Thoracic aorta (tissue), 2 donors: Measurements from ENCODE around the gene KRTAP9-6. TPM values are rescaled to one million over a fixed set of nuclear protein-coding genes. Genes with fewer than 3 reads are reported as not detected.

Experiments used
- ATAC-seq: fragments of 150-250 bp; one replicate; pipeline ENCODE4 v1.8.0; 2017; ENCODE audit warnings: low read depth; ENCODE audit not compliant: insufficient number of reproducible peaks, low FRiP score
- DNase-seq: peaks from one replicate; pipeline ENCODE4 v3.0.0-alpha.2; 2020; ENCODE audit warnings: low spot score
- H3K27ac ChIP-seq, 2 donors: fragments of 200-600 bp; sonication (generic); 1 replicate in 1 of 2; 2 replicates in 1 of 2; pipeline ENCODE4 v1.5.1; 2016; ENCODE audit warnings: mild to moderate bottlenecking in 2 of 2, moderate library complexity in 2 of 2
- H3K27me3 ChIP-seq: fragments of 200-600 bp; sonication (generic); replicated peaks from 2 replicates; pipeline ENCODE4 v1.6.0; 2016; ENCODE audit warnings: mild to moderate bottlenecking; ENCODE audit not compliant: insufficient read depth
- H3K36me3 ChIP-seq: fragments of 200-600 bp; sonication (generic); one replicate; pipeline ENCODE4 v1.5.1; 2016
- H3K4me1 ChIP-seq, 2 donors: fragments of 200-600 bp; sonication (generic); 1 replicate in 1 of 2; 2 replicates in 1 of 2; pipeline versions ENCODE4 v1.5.1 to v1.6.0; 2016; ENCODE audit warnings: low read depth in 2 of 2, mild to moderate bottlenecking in 1 of 2; ENCODE audit not compliant: control insufficient read depth in 1 of 2
- H3K4me3 ChIP-seq: fragments of 200-600 bp; sonication (generic); 2 replicates; pipeline ENCODE4 v1.5.1; 2016; ENCODE audit warnings: mild to moderate bottlenecking
- H3K9me3 ChIP-seq: fragments of 200-600 bp; sonication (generic); 2 replicates; pipeline ENCODE4 v1.5.1; 2016
- CTCF ChIP-seq: fragments of 200-600 bp; sonication (generic); IDR thresholded peaks from one replicate; pipeline ENCODE4 v1.5.1; 2019; ENCODE audit warnings: antibody characterized with exemption
- total RNA-seq, 2 donors: library from RNA; depleted of rRNA; stranded (reverse); fragments of >200 nt; gene quantifications; one replicate each; pipeline versions ENCODE4 v1.1.0 to v1.2.3, GENCODE V29; 2016

Gene KRTAP9-6
- total RNA-seq, 2 donors from 2014 or later, result not detected

- H3K27ac ChIP-seq, result no peak overlapping the region
- no peaks in the 10 kb centered on the region for H3K4me1 ChIP-seq
- no peak for DNase-seq
- no peak for ATAC-seq
- no peaks in the 10 kb centered on the region for H3K9me3 ChIP-seq
- no peaks in the 10 kb centered on the region for H3K27me3 ChIP-seq
- H3K4me3 ChIP-seq, result no peak overlapping the region
- TF ChIP-seq CTCF, result no peak
- no peaks in the 10 kb centered on the region for H3K36me3 ChIP-seq
Measured at GRCh38 chr17:41298458-41299135, 33.4 kb downstream of the KRTAP9-6 start.

GRCh38 chr17:41301204-41301790 is 36.1 kb downstream of the KRTAP9-6 start:
- Histone ChIP-seq H3K36me3 (no peaks in the 10 kb centered on the region), H3K9me3 (no peaks in the 10 kb centered on the region), H3K4me1 (no peaks in the 10 kb centered on the region), H3K27ac (no peak overlapping the region), H3K27me3 (no peaks in the 10 kb centered on the region), H3K4me3 (no peak overlapping the region)
- ATAC-seq (no peak), DNase-seq (no peak)
- TF ChIP-seq CTCF, result no peak

DNA sequence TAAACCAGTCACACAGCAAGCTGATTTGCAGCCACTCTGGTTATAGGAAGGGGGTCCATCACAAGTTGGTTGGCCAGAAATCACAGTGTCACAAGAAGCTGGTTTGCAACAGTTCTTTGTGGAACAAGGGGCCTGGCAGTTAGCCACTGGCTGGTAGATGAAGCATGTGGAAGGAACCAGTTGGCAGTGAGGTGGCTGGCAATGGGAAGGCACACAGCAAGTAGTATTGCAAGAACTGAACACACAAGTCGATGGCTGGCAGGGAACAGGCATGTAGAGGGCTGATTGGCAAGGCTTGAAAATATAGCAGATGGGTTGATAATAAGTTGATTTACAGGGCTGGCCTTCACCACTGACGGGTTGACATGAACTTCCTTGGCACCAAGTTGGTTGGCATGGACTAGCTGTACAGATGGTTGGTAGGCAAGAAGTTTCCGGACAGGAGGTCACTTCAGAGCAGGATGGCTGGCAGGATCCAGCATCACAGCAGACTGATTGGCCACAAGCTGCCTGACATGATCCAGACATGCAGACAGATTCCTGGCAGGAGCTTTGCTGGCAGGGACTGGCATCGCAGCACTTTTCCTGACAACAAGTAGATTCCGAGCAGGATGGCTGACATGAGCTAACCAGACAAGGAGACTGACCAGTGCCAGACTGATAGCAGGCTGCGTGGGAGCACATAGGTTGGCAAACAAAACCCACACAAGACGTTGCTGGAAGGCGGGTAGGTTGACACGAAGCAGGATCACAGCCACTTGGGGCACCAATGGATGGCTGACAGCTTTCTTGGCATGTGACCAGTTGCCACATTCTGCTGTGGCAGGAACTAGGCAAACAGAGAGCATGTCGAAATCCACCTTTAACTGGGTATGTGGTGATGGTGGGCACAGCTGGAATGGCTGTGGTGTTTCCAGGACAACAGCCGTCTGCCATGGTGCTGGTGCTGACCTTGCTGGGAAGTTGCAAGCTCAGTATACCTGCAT is 37.0 kb downstream of the KRTAP9-6 start, which contains the start of gene KRTAP29-1:
TSS of gene KRTAP29-1 (minus strand) at position 936 of the 986 bp plus-strand sequence. CDS start at position 936, 0 bp downstream.
- H3K9me3 ChIP-seq, result no peaks in the 10 kb centered on the region
- no peak within 1 kb of the TSS for H3K27ac ChIP-seq
- H3K4me3 ChIP-seq, result no peak within 1 kb of the TSS
- no peaks in the 10 kb centered on the region for H3K27me3 ChIP-seq
- TF ChIP-seq CTCF, result no peak
- H3K36me3 ChIP-seq, result no peaks in the 10 kb centered on the region
- no peaks in the 10 kb centered on the region for H3K4me1 ChIP-seq
- DNase-seq (no peak), ATAC-seq (no peak)

GRCh38 chr17:41302981-41303380 is 37.8 kb downstream of the KRTAP9-6 start:
- H3K27me3 ChIP-seq, result no peaks in the 10 kb centered on the region
- DNase-seq, result no peak
- no peaks in the 10 kb centered on the region for H3K36me3 ChIP-seq
- H3K4me3 ChIP-seq, result no peak overlapping the region
- no peak for ATAC-seq
- H3K27ac ChIP-seq, result no peak overlapping the region
- no peak for TF ChIP-seq CTCF
- H3K9me3 ChIP-seq, result no peaks in the 10 kb centered on the region
- peaks cover 0 to under 1% of the 10 kb centered on the region in 2 donors for H3K4me1 ChIP-seq

DNA sequence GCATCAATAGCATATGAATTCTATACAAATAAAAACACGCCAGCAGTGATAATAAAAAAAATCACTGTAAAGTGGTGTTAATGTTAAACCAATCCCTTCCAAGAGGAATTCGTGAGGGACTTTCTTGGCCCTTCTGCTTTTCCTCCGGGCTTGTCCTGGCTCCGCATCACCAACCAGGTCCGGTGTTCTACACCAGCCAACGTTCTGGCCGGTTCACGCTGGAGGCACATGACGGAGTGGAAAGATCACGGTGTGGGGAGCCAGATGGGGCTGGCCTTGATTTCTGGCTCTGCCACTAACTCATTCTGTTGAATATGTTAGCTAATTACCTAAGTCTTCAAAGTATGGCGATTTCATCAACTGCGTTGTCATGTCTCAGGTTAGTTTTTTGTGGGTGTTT is 38.9 kb downstream of the KRTAP9-6 start:
- no peaks in the 10 kb centered on the region for H3K27me3 ChIP-seq
- no peaks in the 10 kb centered on the region for H3K36me3 ChIP-seq
- H3K4me3 ChIP-seq, result no peak overlapping the region
- no peak for DNase-seq
- H3K9me3 ChIP-seq, result no peaks in the 10 kb centered on the region
- TF ChIP-seq CTCF, result no peak
- no peak overlapping the region for H3K27ac ChIP-seq
- ATAC-seq, result no peak
- peaks cover 0 to 9% of the 10 kb centered on the region in 2 donors for H3K4me1 ChIP-seq
